HK-2 (cell line): ENCODE results near the gene RNF114.
"Not testable (repeated sequence)": the region's sequence is repeated elsewhere in the genome, so short reads cannot be mapped to it uniquely, and the experiment has no call there.

Experiments
- DNase-seq: peaks from one replicate; pipeline ENCODE4 v3.0.0-alpha.2; 2018; ENCODE audit not compliant: unreplicated experiment

RNF114 gene

DNA sequence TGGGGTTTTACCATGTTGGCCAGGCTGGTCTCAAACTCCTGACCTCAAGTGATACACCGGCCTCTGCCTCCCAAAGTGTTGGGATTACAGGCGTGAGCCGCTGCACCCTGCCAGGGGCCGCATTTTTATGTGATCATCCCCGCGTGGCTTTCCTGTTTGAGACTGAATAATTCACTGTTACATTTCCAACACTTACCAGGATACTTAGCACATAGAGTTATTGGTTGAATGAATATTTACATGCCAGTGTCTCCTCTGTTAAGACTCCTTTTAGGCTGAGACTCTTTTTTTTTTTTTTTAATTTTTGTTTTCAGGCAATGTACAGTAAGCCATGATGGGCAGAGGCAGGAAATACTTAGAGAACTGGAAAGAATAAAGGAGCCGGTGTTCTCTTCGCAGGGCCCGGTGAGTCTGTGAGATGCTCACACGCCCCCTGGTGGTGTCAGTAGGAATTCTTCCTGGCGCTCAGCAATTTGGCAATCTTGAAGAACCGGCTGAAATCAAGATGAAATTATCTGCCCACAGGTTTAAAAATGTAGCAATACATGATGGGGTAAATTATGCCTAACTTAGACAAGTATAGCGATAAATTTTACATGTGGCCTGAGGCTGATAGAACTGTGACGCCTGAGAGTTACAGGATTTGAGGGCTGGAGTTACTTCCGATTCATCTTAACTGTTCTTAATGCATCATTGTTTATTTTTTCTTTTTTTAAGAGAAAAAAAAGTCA is 7.6 kb upstream of the RNF114 start:
- DNase-seq, result peak; percentile 85

- no peak for DNase-seq
Observed at GRCh38 chr20:49929142-49929494, 7.1 kb upstream of the RNF114 start.

DNA sequence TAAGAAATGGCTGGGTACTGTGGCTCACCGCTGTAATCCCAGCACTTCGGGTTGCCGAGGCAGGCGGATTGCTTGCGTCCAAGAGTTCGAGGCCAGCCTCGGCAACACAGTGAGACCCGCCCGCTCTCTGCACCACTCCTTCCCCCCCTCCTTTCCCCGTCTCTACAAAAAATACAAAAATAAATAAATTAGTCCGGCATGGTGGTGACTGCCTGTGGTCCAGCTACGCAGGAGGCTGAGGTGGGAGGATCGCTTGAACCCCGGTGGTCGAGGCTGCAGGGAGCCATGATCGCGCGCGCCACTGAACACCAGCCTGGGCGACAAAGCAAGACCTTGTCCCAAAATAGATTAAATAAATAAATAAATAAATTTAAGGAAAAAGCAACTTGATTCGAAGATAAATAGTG is 448 bp upstream of the RNF114 start:
- no peak for DNase-seq

DNA sequence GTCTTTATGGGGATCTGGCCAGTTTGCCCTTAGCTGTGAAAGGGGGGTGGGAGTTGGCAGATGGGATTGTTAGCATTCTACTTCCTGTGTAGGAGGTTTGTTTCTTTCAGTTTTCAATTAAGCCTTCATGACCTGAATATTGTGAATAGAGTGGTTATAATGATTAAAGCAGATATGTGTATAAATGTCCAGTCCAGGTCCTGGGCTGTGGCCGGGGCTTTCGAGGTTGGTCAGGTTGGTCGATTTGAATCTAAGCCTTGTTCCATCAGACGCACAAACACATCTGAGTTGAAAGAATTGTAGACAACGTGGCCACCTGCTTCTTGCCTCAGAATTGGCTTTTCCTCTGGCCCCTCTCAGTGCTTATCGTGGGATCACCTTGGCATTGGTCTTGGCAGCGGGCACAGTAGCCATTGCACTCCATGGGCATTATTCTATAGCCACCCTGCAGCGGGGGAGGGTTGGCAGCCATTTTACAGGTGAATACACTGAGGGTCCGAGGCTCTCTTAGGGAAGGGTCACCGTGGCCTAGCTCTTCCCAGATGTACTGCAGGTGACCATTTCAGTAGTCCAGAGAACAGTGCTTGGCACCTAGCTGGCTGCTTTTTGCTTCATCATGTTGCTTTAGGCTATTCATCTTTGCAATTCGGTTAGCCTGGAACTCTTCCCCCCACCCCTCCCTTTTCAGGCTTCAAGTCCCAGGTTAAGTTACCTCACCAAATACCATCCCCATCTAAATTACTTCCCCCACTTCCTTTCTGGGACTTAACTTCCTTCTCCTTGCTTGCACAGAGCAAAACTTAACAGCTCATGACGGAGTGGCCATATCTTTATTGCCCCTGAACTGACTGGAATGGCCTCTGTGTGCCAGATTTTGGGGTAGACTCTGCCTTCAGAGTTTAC is 1.1 kb downstream of the RNF114 start:
- no peak for DNase-seq

GRCh38 chr20:49938173-49939163 is 2.3 kb downstream of the RNF114 start:
- no peak for DNase-seq

DNA sequence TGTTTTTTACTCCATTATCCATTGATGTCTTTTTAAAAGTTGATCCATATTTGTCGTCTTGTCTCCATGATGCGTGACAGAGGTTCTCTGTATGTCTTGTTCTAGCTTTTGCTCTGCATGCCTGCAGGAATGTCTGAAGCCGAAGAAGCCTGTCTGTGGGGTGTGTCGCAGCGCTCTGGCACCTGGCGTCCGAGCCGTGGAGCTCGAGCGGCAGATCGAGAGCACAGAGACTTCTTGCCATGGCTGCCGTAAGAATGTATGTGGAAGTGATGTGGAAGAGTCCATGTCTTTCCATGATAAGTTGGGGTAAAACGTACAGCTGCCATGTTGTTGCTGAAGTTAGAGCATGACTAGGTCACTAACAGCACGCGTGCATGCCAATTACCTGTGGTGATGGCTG is 5.3 kb downstream of the RNF114 start:
- no peak for DNase-seq

DNA sequence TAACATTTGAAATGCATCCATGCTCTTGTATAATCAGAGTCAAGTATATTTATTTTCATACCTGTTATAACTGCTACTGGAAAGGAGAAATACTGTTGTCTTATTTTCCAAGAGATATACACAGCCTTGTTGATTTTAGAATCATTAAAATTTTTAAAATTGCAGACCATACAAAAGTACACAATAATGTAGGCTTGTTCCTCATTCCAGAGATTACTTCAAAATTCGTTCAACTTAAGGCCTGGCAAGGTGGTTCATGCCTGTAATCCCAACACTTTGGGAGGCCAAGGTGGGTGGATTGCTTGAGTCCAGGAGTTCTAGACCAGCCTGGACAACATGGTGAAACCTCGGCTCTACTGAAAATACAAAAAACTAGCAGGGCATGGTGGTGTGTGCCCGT is 6.1 kb downstream of the RNF114 start:
- DNase-seq, result no peak

GRCh38 chr20:49942942-49943341 is 6.7 kb downstream of the RNF114 start:
- no peak for DNase-seq

DNA sequence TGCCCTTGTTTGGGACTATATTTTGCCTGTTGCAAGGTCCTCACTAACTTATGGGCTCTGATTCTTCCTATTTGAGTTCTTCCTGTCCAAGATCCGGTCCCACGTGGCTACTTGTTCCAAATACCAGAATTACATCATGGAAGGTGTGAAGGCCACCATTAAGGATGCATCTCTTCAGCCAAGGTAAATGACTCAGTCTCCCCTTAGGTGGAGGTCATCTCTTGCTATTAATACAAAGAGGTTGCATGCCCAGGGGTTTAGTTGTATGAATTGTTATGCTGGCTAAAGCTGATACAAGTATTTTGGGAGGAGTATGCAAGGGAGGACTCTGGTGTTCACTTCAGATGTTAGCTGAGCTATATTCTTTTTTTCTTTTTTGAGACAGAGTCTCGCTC is 9.1 kb downstream of the RNF114 start:
- DNase-seq, result no peak

DNA sequence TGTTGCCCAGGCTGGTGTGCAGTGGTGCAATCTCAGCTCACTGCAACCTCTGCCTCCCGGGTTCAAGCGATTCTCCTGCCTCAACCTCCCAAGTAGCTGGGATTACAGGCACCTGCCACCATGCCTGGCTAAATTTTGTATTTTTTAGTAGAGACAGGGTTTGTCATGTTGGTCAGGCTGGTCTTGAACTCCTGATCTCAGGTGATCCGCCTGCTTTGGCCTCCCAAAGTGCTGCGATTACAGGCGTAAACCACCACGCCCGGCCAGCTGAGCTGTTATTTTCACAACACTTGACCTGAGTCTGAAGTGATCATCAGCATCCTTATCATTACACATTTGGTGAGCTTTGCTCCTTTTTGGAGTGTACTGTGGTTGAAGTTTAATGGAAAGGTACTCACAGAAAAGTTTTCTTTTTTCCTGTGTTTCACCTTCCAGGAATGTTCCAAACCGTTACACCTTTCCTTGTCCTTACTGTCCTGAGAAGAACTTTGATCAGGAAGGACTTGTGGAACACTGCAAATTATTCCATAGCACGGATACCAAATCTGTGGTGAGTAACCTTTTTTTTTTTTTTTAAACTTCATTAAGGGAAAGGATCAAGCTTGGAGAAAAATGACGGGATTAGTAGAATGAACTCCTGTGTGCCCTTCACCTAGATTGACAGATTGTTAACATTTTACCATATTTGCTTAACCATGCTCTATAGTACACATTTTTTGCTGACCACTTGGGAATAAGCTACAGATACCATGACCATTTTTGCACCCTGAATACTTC is 9.7 kb downstream of the RNF114 start:
- no peak for DNase-seq

DNA sequence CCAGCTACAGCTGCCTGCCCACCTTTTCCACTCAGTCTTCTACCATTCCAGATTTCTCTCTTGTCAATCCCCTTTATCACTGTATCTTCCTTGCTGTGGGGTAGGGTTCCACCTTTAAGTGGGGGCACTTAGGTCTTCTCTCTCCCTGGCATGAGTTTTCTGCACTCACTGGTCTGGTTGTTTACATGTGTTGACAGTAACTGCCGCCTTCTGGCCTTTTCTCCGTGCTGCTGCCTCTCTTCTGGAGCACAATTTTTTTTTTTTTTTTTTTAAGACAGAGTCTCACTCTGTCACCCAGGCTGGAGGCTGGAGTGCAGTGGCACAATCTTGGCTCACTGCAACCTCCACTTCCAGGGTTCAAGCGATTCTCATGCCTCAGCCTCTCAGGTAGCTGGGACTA is 12.0 kb downstream of the RNF114 start:
- DNase-seq, result no peak

- peak; percentile 40 for DNase-seq
Observed at GRCh38 chr20:49948809-49949507, 12.8 kb downstream of the RNF114 start.

DNA sequence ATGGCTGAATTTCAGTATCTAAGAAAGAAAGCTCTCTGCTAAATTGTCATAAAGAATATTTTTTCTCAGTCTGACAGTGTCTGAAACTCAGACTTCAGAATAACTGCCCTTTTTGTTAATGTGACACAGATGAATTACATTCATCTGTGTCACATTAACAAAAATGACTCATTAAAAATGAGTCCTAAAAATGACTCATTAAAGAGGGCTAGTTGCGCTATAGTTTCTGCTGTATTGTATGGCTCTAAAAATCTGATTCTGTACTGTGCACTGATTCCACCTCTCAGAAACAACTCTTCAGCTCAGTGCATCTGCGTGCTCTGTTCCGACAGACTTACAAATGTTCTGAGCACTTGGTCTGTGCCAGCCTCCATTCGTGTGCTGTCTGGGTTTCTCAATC is 15.0 kb downstream of the RNF114 start:
- DNase-seq, result no peak

DNA sequence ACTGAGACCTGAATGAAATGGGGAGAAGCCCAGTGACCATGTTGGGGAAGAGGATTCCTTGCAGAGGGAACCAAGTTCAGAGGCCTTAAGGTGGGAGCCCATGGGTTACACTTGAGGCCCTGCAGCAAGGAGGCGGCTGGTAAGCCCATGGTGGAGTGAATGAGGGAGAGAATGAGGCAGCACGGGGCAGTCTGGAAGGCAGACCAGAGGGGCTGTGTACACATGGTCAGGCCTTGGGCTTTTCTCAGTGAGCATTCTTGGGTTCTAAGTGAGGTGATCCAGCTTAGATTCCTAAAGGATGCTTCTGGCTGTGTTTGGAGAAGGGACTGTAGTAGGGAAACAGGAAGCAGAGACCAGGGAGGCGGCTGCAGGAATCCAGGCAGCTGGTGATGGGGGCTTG is 19.0 kb downstream of the RNF114 start:
- no peak for DNase-seq

DNA sequence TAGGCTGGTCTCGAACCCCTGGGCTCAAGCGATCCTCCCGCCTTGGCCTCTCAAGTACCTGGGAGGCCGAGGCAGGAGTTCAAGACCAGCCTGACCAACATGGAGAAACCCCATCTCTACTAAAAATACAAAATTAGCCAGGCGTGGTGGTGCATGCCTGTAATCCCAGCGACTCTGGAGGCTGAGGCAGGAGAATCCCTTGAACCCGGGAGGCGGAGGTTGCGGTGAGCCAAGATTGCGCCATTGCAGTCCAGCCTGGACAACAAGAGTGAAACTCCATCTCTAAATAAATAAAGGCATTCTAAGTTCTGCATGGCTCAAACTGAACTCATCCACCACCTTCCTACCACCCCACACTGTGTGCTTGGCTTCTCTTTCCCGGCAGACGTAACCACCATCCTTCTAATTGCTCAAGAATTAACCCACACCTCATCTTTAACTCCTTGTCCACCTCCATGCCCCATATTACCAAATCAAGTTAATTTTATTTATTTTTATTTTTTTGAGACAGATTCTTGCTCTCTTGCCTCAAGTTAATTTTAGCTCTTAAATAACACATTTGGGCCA is 19.7 kb downstream of the RNF114 start:
- not testable (repeated sequence) for DNase-seq

DNA sequence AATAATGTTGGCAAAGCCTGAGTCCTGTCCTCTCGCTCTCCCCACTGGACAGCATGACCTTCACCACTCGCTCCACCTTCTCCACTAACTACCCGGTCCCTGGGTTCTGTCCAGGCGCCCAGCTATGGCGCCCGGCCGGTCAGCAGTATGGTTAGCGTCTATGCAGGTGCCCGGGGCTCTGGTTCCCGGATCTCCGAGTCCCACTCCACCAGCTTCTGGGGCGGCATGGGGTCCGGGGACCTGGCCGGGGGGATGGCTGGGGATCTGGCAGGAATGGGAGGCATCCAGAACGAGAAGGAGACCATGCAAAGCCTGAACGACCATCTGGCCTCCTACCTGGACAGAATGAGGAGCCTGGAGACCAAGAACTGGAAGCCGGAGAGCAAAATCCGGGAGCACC is 20.5 kb downstream of the RNF114 start:
- DNase-seq, result no peak

GRCh38 chr20:49957089-49957938 is 21.1 kb downstream of the RNF114 start:
- DNase-seq, result not testable (repeated sequence)

DNA sequence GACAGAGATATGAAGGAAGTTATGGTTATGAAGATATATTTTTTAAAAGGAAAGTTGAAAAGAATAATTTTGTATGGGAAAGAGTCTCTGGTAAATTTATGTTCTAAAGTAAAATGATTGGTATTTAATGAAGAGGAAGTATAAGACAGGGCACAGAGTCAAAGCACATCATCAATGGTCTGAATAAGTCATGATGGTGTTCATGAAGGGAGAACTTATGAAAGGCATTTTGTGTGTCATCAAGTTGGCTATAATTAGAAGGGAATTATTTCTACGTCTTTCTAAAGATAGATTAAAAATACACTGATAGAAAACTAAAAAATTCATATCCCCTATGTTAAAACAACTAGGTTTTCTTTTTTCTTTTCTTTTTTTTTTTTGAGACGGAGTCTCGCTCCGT is 25.2 kb downstream of the RNF114 start:
- no peak for DNase-seq
